Endothelial cell (in vitro differentiated cells): ENCODE measurements around the gene SPRED2. TPM values are rescaled to one million over a fixed set of nuclear protein-coding genes. Genes with fewer than 3 reads are reported as not detected.

Experiments
- DNase-seq: peaks from one replicate; pipeline ENCODE4 v3.0.0; 2021; ENCODE audit warnings: low spot score
- H3K27ac Mint-ChIP-seq: one replicate; pipeline ENCODE4 v1.8.0; 2021; ENCODE audit warnings: mixed read lengths, inconsistent platforms; ENCODE audit not compliant: unreplicated experiment
- H3K27me3 Mint-ChIP-seq: one replicate; pipeline ENCODE4 v1.8.0; 2021; ENCODE audit warnings: mild to moderate bottlenecking, moderate library complexity, mixed read lengths, inconsistent platforms; ENCODE audit not compliant: unreplicated experiment
- H3K36me3 Mint-ChIP-seq: one replicate; pipeline ENCODE4 v1.8.0; 2021; ENCODE audit warnings: mild to moderate bottlenecking, low read depth, mixed read lengths, inconsistent platforms; ENCODE audit not compliant: unreplicated experiment
- H3K4me1 Mint-ChIP-seq: one replicate; pipeline ENCODE4 v1.8.0; 2021; ENCODE audit warnings: mild to moderate bottlenecking, mixed read lengths, inconsistent platforms; ENCODE audit not compliant: unreplicated experiment
- H3K4me3 Mint-ChIP-seq: one replicate; pipeline ENCODE4 v1.8.0; 2021; ENCODE audit warnings: mild to moderate bottlenecking, mixed read lengths, inconsistent platforms; ENCODE audit not compliant: unreplicated experiment
- H3K9me3 Mint-ChIP-seq: one replicate; pipeline ENCODE4 v1.8.0; 2021; ENCODE audit warnings: mixed read lengths, inconsistent platforms; ENCODE audit not compliant: unreplicated experiment
- CTCF ChIP-seq: fragments of 200-600 bp; sonication (generic); IDR thresholded peaks from one replicate; pipeline ENCODE4 v1.5.0; 2021; ENCODE audit warnings: antibody characterized with exemption; ENCODE audit not compliant: unreplicated experiment
- total RNA-seq: library from RNA; stranded (reverse); fragmentation: NEBNext Ultra II Directional; extraction: Animal tissue kit (Norgen Biotek cat#: 25700); gene quantifications from one replicate; pipeline ENCODE4 v1.2.1, GENCODE V29; 2021; ENCODE audit not compliant: unreplicated experiment

SPRED2 gene
- total RNA-seq, 1 donor from 2014 or later, result 17.6 TPM

DNA sequence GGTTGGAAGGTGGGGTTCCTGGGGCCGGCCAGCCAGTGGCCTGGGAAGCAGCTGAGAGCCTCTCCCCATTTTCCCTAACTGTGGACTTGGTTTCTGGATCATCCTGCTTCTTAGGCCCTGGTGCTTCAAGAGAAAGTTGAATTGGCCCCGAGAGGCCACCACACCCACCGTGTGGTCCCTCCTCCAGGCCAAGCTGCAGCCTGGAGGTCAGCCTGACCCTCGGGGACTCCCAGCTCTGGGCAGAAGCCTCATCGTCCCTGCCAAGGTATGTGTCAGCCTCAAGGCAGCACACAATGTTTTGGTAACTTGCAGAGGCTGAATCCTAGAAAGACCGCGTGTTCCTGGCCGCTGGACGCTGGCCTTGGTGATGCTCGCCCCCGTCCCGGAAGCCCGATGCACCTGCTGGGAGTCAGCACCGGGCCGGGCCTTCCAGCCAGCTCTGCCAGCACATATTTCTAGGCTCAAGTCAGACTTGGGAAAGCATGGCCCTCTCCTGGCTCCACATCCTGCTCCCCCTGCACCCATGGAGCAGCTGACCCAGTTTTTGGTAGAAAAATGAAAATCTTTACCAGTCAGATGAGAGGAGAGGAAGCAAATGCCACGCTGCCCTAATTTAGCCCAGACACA, 132.2 kb downstream of the SPRED2 start:
- Mint-ChIP-seq H3K4me3 (no peak overlapping the region), H3K27ac (no peak overlapping the region), H3K9me3 (no peaks in the 10 kb centered on the region), H3K36me3 (no peaks in the 10 kb centered on the region), H3K27me3 (no peaks in the 10 kb centered on the region), H3K4me1 (peaks cover 25% of the 10 kb centered on the region)
- no peak for DNase-seq
- TF ChIP-seq CTCF, result no peak

GRCh38 chr2:65299246-65299645, 133.2 kb downstream of the SPRED2 start:
- no peaks in the 10 kb centered on the region for H3K27me3 Mint-ChIP-seq
- H3K36me3 Mint-ChIP-seq, result no peaks in the 10 kb centered on the region
- peak overlapping the region; percentile 23 for H3K4me3 Mint-ChIP-seq
- H3K9me3 Mint-ChIP-seq, result no peaks in the 10 kb centered on the region
- no peak for DNase-seq
- H3K27ac Mint-ChIP-seq, result no peak overlapping the region
- H3K4me1 Mint-ChIP-seq, result peaks cover 31% of the 10 kb centered on the region
- no peak for TF ChIP-seq CTCF

GRCh38 chr2:65298089-65298488, 134.3 kb downstream of the SPRED2 start:
- no peak for DNase-seq
- Mint-ChIP-seq H3K4me3 (no peak overlapping the region), H3K27ac (no peak overlapping the region), H3K9me3 (no peaks in the 10 kb centered on the region), H3K36me3 (no peaks in the 10 kb centered on the region), H3K4me1 (peaks cover 35% of the 10 kb centered on the region), H3K27me3 (no peaks in the 10 kb centered on the region)
- no peak for TF ChIP-seq CTCF

- Mint-ChIP-seq H3K27me3 (no peaks in the 10 kb centered on the region), H3K4me1 (peaks cover 32% of the 10 kb centered on the region)
- DNase-seq, result no peak
These were observed 134.9 kb downstream of the SPRED2 start for GRCh38 chr2:65297544-65297943.

More at GRCh38 chr2:65297544-65297943, 134.9 kb downstream of the SPRED2 start:
- H3K9me3 Mint-ChIP-seq, result no peaks in the 10 kb centered on the region
- TF ChIP-seq CTCF, result no peak
- H3K36me3 Mint-ChIP-seq, result no peaks in the 10 kb centered on the region
- H3K4me3 Mint-ChIP-seq, result no peak overlapping the region
- H3K27ac Mint-ChIP-seq, result no peak overlapping the region
